ENCODE measurements around the gene ADORA3.

DNA sequence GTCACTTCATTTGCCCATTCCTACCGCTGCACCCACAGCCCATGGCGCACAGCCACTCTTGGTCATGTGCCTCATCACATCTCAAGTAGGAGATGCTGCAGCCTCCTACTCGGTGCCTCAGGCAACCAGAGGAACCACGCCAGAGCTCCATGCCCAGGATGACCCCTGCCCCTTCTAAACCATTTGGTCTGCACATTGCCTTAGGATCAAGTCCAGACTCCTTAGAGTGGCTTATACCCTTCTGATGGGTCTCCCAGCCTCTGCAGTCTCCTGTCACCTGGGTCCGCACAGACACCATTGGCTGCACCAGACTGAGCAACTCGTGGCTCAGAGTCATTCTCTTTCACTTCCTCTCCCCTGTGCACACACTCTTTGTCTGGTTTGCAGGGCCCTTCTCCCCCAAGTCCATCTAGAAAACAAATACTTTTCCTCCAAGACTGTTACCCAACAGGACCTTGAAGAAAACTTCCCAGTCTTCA lies 2.2 kb upstream of the ADORA3 start:
- TF ChIP-seq CTCF (IDR thresholded peaks at IDR 0.05; ENCODE audit: low read depth, low read length) (no peak), EZH2phosphoT487 (IDR thresholded peaks at IDR 0.05; ENCODE audit: low read depth) (no peak)

Data from OCI-LY3 (cell line).